ENCODE data around the gene CAMSAP2. TPM values are rescaled to one million over a fixed set of nuclear protein-coding genes. Genes with fewer than 3 reads are reported as not detected.

Gene CAMSAP2
- polyA plus RNA-seq, 3 donors from 2014 or later: 0.21 TPM; not detected in 2

- Mint-ChIP-seq H3K36me3 (peaks cover 0 to 4% (median 0%) of the 10 kb centered on the region in 3 donors), H3K4me3 (no peak overlapping the region), H3K27ac (peak overlapping the region in 2 of 6 donors; percentile 15 to 21), H3K9me3 (no peaks in the 10 kb centered on the region), H3K27me3 (ENCODE audit: low read depth in 3 of 3) (peaks cover 4 to 7% (median 5%) of the 10 kb centered on the region in 3 donors), H3K4me1 (peaks cover 4% of the 10 kb centered on the region in 2 donors)
- DNase-seq: no peak
Measured at GRCh38 chr1:200899954-200900867, 161.5 kb downstream of the CAMSAP2 start.

GRCh38 chr1:200900877-200901276, 162.2 kb downstream of the CAMSAP2 start:
- Mint-ChIP-seq H3K27me3 (ENCODE audit: low read depth in 3 of 3) (peaks cover 4 to 5% (median 5%) of the 10 kb centered on the region in 3 donors), H3K4me1 (peaks cover 10% of the 10 kb centered on the region in 2 donors), H3K27ac (no peak overlapping the region), H3K36me3 (peaks cover 0 to 4% (median 0%) of the 10 kb centered on the region in 3 donors), H3K9me3 (no peaks in the 10 kb centered on the region), H3K4me3 (no peak overlapping the region)
- no peak for DNase-seq

DNA sequence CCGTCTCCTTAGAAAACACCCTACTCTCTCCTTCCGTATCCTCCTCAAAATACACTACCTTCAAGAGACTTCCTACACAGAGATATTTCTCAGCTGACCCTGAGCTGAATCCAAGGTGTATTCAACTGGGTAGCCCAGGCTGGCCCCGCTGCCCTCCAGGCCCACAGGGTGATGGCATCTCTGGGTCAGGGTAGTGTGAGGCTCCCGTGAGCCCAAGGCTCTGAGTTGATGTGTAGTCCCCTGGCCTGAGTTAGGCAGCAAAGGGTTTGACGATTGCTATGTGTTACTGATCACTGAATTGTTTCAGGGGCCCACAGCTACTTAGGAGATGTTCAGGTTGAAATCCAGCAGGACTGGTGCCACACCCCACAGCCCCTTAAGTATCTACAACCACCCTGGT, 162.7 kb downstream of the CAMSAP2 start:
- Mint-ChIP-seq H3K9me3 (no peaks in the 10 kb centered on the region), H3K27me3 (ENCODE audit: low read depth in 3 of 3) (peaks cover 4 to 5% (median 5%) of the 10 kb centered on the region in 3 donors), H3K27ac (no peak overlapping the region), H3K4me1 (peaks cover 12 to 13% of the 10 kb centered on the region in 2 donors), H3K4me3 (no peak overlapping the region), H3K36me3 (peaks cover 0 to 4% (median 0%) of the 10 kb centered on the region in 3 donors)
- DNase-seq: no peak

GRCh38 chr1:200901796-200902444, 163.2 kb downstream of the CAMSAP2 start:
- no peak for DNase-seq
- Mint-ChIP-seq H3K9me3 (no peaks in the 10 kb centered on the region), H3K27ac (peak overlapping the region in 1 of 6 donors; percentile 27), H3K4me1 (peaks cover 12 to 13% of the 10 kb centered on the region in 2 donors), H3K27me3 (ENCODE audit: low read depth in 3 of 3) (peaks cover 0 to 5% (median 5%) of the 10 kb centered on the region in 3 donors), H3K4me3 (no peak overlapping the region), H3K36me3 (peaks cover 0 to 4% (median 0%) of the 10 kb centered on the region in 3 donors)

DNA sequence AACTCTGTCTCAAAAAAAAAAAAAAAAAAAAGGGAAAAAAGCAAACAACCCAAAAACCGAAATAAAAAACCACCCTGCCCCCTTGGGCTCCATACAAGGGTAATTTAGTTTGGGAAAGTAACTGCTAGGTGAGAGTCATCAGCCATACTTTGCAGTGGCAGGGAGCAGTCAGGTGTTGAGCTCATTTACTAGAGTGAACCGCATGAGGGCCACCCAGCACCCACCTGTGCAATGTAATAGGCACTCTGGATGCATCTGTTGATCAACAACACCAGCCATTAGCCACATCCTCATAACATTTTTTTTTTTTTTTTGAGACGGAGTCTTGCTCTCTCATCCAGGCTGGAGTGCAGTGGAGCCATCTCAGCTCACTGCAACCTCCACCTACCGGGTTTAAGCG, 165.1 kb downstream of the CAMSAP2 start:
- no peak for DNase-seq
- peaks cover 0 to 10% (median 2%) of the 10 kb centered on the region in 3 donors for H3K27me3 Mint-ChIP-seq (ENCODE audit: low read depth in 3 of 3)
- H3K27ac Mint-ChIP-seq: no peak overlapping the region
- H3K9me3 Mint-ChIP-seq: no peaks in the 10 kb centered on the region
- H3K4me3 Mint-ChIP-seq: no peak overlapping the region
- peaks cover 0 to 4% (median 0%) of the 10 kb centered on the region in 3 donors for H3K36me3 Mint-ChIP-seq
- H3K4me1 Mint-ChIP-seq: peaks cover 12 to 13% of the 10 kb centered on the region in 2 donors

DNA sequence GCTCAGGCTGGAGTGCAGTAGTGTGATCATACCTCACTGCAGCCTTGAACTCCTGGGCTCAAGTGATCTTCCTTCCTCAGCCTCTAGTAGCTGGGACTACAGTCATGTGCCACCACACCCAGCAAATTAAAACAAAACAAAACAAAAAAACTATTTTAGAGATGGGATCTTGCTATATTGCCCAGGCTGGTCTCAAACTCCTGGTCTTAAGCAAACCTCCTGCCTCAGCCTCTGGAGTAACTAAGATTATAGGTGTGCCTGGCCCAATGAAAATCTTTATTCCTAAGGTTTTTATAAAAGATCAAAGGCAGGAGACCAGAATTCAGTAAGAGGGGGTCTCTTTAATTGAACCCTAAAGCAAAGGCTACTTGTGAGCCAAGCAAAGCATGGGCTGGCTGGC, 166.1 kb downstream of the CAMSAP2 start:
- no peak overlapping the region for H3K4me3 Mint-ChIP-seq
- H3K27ac Mint-ChIP-seq: peak overlapping the region in 2 of 6 donors; percentile 15 to 58
- H3K9me3 Mint-ChIP-seq: no peaks in the 10 kb centered on the region
- H3K4me1 Mint-ChIP-seq: peaks cover 12 to 13% of the 10 kb centered on the region in 2 donors
- peaks cover 0 to 8% (median 2%) of the 10 kb centered on the region in 3 donors for H3K27me3 Mint-ChIP-seq (ENCODE audit: low read depth in 3 of 3)
- H3K36me3 Mint-ChIP-seq: peaks cover 0 to 4% (median 0%) of the 10 kb centered on the region in 3 donors
- DNase-seq: no peak

- H3K27ac Mint-ChIP-seq: peak overlapping the region in 3 of 6 donors; percentile 10 to 58 (median 15)
- H3K27me3 Mint-ChIP-seq (ENCODE audit: low read depth in 3 of 3): peaks cover 0 to 8% (median 2%) of the 10 kb centered on the region in 3 donors
- peak; percentile 67 to 68 (median 67) for DNase-seq
Measured at GRCh38 chr1:200905411-200906052, 166.8 kb downstream of the CAMSAP2 start.

GRCh38 chr1:200906491-200906890, 167.8 kb downstream of the CAMSAP2 start:
- peaks cover 0 to 8% (median 0%) of the 10 kb centered on the region in 3 donors for H3K27me3 Mint-ChIP-seq (ENCODE audit: low read depth in 3 of 3)
- DNase-seq: no peak
- peaks cover 12 to 13% of the 10 kb centered on the region in 2 donors for H3K4me1 Mint-ChIP-seq
- H3K4me3 Mint-ChIP-seq: no peak overlapping the region
- no peaks in the 10 kb centered on the region for H3K9me3 Mint-ChIP-seq
- H3K27ac Mint-ChIP-seq: no peak overlapping the region
- H3K36me3 Mint-ChIP-seq: no peaks in the 10 kb centered on the region

More at GRCh38 chr1:200905411-200906052, 166.8 kb downstream of the CAMSAP2 start:
- Mint-ChIP-seq H3K9me3 (no peaks in the 10 kb centered on the region), H3K36me3 (peaks cover 0 to 4% (median 0%) of the 10 kb centered on the region in 3 donors), H3K4me3 (peak overlapping the region in 2 of 5 donors; percentile 6 to 35), H3K4me1 (peaks cover 12 to 13% of the 10 kb centered on the region in 2 donors)

- no peak overlapping the region for H3K4me3 Mint-ChIP-seq
- no peaks in the 10 kb centered on the region for H3K36me3 Mint-ChIP-seq
- H3K27ac Mint-ChIP-seq: no peak overlapping the region
- no peak for DNase-seq
- peaks cover 0 to 13% (median 0%) of the 10 kb centered on the region in 3 donors for H3K27me3 Mint-ChIP-seq (ENCODE audit: low read depth in 3 of 3)
- no peaks in the 10 kb centered on the region for H3K9me3 Mint-ChIP-seq
- peaks cover 12 to 13% of the 10 kb centered on the region in 2 donors for H3K4me1 Mint-ChIP-seq
Measured at GRCh38 chr1:200907611-200908097, 169.0 kb downstream of the CAMSAP2 start.

DNA sequence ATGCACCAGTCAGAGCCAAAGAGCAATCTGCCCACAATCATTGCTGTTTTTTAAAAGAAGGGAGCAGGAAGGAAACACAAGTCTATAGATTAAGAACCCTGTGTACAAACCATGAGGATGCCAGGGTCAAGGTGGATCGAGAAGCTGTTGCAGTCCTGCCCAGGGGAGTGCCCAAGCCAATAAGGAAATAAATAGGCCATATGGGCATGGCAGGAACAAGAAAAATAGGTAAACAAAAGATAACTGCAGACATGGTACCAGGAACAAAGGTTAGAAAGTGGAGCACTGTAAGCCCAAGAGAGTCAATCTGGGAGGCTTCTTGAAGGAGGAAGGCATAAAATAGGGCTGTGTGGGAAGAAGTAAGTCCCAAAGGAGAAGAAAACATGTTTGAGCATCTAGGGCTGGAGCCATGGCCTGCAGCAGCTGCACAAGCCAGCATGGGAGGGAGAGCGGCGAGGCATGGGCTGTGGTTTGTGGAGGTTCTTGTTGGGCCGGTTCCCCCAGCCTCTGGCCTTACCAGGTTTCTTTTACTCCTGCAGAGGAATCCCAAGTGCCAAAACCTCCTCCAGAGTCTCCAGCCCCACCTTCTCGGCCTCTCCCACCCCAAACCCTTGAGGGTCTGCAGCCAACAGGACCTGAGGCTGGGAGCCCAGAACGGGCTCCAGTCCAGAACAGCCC, 169.6 kb downstream of the CAMSAP2 start:
- Mint-ChIP-seq H3K9me3 (no peaks in the 10 kb centered on the region), H3K4me3 (no peak overlapping the region), H3K27me3 (ENCODE audit: low read depth in 3 of 3) (peaks cover 0 to 13% (median 0%) of the 10 kb centered on the region in 3 donors), H3K4me1 (peaks cover 12 to 13% of the 10 kb centered on the region in 2 donors), H3K27ac (peak overlapping the region in 1 of 6 donors; percentile 57), H3K36me3 (no peaks in the 10 kb centered on the region)
- DNase-seq: no peak

DNA sequence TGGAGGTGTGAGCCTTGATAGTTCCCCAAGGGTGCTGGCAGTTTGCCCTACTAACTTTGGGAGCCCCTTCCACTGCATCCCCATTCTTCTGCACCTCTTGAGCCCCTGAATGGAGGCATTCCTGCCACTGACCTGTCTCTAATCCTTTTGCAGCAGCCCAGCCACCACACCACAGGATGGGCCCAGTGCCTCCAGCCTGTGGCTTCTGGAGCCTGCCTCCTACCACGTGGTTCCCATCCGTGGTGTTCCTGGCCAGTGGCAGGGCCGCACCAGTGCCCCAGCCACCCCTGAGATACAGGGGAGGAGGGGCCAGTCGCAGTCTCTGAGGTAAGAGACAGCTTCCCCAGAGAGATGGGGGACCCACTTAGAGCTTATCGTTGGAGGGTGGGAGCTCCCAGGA, 170.4 kb downstream of the CAMSAP2 start:
- peaks cover 0 to 11% (median 0%) of the 10 kb centered on the region in 3 donors for H3K27me3 Mint-ChIP-seq (ENCODE audit: low read depth in 3 of 3)
- H3K27ac Mint-ChIP-seq: no peak overlapping the region
- no peak for DNase-seq
- H3K4me1 Mint-ChIP-seq: peaks cover 12 to 13% of the 10 kb centered on the region in 2 donors
- no peaks in the 10 kb centered on the region for H3K36me3 Mint-ChIP-seq
- H3K4me3 Mint-ChIP-seq: no peak overlapping the region
- H3K9me3 Mint-ChIP-seq: no peaks in the 10 kb centered on the region

- H3K36me3 Mint-ChIP-seq: no peaks in the 10 kb centered on the region
- no peak overlapping the region for H3K4me3 Mint-ChIP-seq
- peaks cover 12 to 13% of the 10 kb centered on the region in 2 donors for H3K4me1 Mint-ChIP-seq
Measured at GRCh38 chr1:200909757-200910239, 171.1 kb downstream of the CAMSAP2 start.

More at GRCh38 chr1:200909757-200910239, 171.1 kb downstream of the CAMSAP2 start:
- DNase-seq: no peak
- peaks cover 0 to 11% (median 0%) of the 10 kb centered on the region in 3 donors for H3K27me3 Mint-ChIP-seq (ENCODE audit: low read depth in 3 of 3)
- no peak overlapping the region for H3K27ac Mint-ChIP-seq
- H3K9me3 Mint-ChIP-seq: no peaks in the 10 kb centered on the region

Data from immature natural killer cell (primary cell).